GM18868 (cell line): Measurements from ENCODE around the gene GIMAP8.

Source experiments
- ATAC-seq: cut with Tn5 transposase; IDR thresholded peaks from one replicate; pipeline ENCODE4 v1.9.1; 2021; ENCODE audit warnings: mild to moderate bottlenecking, moderate library complexity; ENCODE audit not compliant: unreplicated experiment

GIMAP8 gene

DNA sequence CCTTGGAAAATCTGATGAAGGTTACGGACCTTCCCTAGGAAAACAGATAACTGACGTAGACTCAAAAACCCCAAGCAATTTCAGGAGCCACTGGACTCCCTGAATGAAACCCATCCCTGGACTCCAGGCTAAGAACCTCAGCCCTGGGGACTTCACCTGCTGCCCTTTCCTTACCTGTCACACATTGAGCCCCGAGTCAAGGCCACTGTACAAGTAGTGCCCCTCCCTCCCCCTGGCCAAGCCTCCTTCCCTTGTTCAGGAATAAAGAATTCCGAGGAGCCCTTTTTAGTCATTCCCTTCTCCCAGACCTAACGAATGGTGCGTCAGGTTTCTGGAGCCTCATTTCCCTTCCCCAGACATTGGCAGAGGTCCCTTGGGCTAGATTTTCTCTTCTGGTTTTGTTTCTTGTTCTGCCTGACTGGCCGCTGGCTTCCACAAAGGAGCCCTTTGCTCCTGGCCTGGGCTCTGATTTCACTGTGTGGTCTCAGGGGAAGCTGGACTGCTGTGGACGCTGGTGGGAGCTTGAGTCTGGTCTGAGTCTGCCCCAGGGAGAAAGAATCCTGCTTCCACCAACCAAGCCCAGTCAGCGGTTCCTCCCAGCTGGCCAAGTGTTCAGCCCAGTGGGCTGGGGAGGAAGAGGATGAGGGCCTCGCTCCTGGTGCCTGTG, 39.6 kb upstream of the GIMAP8 start:
- no peak for ATAC-seq

DNA sequence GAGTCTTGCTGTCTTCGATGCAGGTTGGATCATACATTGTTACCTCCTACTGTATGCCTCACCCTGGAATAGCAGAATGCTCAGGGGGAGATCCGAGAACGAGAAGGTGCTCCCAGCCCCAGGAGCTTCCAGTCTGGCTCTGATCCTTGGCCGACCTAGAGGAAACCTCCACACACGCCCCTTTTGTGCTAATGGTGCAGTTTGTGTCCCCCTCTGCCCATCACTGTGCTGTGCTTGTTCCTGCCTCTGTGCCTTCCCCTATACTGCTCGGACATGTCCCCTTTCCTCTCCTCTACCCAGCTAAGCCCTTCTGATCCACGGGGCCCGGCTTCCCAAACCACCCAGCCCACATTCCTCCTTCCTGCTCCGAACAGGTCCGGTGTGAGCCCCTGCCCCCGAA, 38.8 kb upstream of the GIMAP8 start:
- no peak for ATAC-seq

DNA sequence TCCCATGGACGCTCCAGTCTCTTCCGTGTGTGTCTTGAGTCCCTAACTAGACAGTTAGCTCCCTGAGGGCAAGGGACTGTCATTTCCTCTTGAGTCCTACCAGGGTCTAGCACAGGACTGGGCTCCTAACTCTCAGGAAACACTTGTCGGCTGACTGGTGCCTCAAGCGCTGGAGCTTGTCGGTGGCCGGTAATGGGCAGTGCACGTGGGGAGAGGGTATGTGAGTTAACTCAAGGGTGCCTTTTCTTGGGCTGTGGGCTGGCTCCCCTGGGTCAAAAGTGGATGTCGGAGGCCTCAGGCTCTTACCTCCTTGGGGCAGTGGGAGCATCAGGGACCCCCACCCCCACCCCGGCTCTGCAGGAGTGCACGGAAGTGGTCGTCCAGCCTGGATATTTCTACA, 38.4 kb upstream of the GIMAP8 start:
- ATAC-seq: no peak

DNA sequence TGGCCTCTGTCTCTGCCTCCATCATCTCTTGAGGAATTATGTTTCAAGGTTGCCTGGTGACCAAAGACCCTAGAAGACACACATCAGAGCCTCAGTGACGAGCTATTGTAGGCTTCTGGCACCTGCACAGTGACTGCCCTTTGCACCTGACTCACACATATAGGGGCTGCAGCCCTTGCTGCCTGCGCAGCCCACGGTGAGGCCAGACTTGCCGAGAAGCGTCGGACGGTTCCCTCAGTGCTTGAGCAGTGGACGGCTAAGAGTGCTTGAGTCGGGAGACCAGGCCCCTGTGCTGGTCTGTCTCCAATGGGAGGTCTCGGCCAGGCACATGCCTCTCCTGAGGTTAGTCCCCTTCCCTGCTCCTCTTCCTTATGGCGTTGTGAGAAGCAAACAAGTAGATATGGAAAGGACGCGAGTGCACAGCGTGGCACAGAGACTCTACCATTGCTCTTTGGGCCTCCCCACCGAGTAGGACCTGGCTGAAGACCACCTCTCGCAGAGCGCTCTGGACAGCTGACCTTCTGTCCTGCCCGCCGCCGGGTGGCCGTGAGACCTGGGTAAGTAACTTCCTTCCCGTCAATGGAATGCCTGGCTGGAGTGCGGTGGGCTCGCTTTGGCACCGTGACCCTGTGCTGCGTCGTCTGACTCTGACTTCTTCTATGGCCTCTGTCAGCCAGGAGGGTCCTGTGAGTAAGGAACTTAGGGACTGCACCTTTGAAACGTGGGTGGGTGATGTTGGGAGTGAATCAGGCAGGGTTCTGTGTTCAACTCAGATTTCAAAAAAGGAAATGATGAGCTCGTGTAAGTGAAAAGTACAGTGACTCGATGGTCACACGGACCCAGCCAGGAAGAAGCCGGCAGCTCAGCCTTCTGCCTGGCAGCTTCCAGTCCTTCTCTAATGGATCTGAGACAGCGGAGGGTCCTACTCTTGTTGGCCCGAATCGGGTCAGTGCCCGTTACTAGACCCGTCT, 37.6 kb upstream of the GIMAP8 start:
- no peak for ATAC-seq

DNA sequence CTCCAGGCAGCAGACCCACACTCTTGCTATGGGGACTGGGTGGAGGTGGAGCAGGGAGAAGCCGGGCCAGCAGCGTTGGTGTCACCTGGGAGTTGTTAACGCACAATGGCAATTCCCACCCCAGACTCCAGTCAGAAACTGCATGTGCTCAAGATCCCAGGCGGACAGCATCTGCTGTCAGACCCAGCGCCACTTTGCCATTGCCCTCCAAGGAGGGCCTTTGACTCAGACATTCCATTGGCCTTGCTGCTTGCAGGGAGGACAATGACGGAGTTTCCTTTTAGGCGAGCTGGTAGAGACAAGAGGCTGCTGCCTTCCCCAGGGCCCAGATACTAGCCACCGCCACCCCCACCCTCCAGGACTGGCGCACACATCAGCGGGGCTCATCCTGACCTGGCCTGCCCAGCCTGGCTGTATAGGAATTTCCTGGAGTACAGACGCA, 36.8 kb upstream of the GIMAP8 start:
- ATAC-seq: no peak

DNA sequence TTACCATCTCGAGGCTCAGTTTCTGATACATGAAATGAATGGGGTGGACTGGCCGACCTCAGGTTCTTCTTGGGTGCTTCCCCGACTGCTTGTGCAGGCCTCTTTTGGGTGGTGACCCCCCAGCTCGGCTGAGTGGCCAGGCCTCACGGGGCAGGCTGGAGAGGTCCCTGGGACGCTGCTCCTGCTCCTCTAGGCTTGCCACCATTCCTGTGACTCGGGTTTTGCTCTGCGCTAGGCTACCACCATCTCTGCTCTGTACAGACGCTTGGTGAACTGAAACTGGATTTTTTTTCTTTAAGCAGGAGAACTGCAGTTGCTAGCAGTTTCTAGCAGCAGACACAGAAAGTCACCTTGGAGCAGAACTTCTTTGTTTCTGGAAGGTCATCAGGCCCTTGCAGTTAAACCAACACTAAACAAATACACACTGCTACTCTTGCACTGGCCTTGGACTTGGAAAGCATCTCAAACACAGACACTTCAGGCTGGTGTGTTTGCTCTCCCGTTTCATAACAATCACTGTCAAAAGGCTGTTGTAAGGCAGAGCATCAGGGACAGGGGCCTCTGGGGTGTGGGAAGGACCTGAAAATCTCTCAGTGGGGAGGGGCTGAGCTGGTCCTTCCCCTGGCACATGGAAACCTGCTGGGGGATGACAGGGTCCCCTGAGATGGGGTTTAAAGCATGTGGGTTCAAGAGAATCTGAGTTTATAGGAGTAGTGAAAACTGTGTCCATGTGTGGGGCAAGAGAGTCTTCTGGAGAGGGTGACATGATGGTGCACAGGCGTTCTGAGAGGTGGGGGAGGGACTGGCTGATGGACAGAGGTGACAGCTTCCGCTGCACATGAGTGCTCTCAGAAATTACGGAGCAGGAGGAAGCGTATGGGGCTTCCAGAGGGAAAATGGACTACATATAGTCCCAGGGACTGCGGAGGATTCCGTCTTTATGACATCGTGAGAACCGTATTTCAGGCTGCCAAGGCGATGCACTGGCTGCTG, 35.0 kb upstream of the GIMAP8 start:
- ATAC-seq: no peak

DNA sequence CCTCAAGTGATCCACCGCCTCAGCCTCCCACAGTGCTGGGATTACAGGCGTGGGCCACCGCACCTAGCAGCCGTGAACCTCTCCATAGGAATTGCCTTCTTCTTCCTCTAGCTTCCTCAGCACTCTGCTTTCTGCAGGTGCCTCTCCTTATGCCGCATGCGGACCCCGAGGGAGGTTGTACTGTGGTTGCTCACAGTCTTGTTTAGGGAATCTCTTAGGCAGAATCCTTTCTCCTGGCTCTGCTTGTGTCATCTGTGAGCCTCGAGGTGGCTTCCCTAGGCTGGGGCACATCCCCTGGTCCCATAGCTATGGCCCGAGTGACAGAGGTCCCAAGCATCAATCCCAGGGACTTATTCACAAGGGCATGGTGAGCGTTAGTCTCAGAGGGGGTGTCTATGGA, 33.2 kb upstream of the GIMAP8 start:
- ATAC-seq: no peak

DNA sequence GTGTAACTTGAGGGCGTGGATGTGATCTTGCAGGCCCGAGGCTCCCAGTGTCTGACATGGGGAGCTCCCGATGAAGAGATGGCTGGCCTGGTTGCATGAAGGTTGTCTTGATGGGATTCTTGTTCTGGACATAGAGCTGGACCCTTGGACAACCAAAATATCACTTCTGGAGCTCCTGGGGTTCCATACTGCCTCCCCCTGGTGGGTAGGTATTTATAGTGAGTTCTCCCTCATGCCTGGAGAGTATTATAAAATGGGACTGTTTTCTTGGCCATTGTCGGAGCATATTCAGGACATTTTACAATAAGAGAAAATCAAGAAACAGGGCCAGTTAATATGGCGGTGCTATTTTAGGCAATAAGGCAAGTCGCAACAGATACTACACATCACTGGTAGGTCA, 32.6 kb upstream of the GIMAP8 start:
- no peak for ATAC-seq

DNA sequence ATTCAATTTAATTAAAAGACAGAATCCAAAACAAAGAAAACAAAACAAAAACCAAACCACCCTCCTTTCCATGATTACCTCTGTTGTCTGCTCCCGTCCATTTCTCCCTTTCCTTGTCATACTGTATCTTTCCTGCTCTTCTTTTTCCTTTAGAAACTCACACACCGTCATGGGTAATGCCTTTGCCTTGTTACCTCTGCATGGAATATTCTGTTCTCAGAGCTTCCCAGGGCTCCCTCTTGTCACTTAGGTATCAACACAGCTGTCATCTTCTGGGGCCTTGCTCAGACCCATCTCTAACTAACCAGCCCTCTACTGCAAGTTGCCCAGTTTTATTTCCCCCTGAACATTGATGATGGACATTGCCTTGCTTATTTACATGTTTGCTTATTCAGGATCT, 30.2 kb upstream of the GIMAP8 start:
- no peak for ATAC-seq

DNA sequence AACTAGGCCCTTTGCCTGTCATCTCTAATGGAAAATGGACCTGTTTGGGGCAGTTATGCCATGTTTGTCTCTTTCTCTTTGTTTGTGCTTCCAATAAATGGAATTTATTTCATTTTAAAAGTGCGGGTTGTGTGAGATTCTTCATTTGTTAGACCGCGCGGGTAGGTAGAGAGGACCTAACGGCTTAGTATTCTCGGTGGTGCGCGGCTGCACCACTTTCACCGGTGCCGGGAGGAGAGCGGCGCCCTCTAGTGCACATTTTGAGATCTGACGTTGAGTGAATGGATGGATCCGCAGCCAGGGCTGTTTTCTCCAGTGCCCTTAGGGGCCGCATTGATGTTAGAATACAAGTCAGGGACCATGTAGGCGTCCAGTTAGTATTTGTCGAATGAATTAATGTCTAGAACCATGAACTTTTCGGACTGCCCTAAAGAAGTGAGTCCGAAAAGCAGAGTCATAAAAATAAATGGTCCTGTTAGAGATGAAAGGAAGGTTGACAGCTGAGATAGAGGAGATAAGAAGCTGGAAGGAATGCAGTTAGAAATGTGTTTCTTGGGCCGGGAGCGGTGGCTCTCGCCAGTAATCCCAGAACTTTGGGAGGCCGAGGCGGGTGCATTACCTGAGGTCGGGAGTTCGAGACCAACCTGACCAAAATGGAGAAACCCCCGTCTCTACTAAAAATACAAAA, 29.3 kb upstream of the GIMAP8 start:
- ATAC-seq: peak; percentile 97

DNA sequence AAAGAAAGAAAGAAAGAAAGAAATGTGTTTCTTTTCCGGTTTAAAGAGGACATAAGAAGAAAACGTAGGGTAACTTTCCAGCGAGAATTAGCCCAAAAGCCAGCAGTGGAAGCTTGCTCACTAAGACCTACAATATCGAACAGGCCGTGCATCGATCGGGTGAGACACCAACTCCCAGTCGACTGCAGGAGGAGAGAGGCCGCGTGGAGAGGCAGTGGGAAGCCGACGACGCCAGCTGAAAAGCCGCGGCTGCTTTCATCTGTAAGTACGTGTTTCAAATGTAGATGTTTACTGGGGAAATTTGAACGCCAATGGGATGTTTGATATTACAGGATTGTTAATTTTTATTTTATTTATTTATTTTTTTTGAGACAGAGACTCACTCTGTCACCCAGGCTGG, 28.6 kb upstream of the GIMAP8 start:
- no peak for ATAC-seq

DNA sequence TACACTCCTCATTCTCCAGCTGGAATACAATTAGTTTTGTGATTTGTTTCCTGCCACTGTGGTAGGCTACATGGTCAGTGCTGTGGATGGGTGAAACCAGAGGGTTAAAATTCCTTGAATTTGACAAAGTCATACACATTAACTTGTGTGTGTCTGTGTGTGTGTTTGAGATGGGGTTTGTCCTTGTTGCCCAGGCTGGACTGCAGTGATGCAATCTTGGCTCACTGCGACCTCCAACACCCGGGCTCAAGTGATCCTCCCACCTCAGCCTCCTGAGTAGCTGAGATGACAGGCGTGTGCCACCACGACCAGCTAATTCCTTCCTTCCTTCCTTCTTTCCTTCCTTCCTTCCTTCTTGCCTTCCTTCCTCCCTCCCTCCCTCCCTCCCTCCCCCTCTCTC, 24.8 kb upstream of the GIMAP8 start:
- no peak for ATAC-seq

DNA sequence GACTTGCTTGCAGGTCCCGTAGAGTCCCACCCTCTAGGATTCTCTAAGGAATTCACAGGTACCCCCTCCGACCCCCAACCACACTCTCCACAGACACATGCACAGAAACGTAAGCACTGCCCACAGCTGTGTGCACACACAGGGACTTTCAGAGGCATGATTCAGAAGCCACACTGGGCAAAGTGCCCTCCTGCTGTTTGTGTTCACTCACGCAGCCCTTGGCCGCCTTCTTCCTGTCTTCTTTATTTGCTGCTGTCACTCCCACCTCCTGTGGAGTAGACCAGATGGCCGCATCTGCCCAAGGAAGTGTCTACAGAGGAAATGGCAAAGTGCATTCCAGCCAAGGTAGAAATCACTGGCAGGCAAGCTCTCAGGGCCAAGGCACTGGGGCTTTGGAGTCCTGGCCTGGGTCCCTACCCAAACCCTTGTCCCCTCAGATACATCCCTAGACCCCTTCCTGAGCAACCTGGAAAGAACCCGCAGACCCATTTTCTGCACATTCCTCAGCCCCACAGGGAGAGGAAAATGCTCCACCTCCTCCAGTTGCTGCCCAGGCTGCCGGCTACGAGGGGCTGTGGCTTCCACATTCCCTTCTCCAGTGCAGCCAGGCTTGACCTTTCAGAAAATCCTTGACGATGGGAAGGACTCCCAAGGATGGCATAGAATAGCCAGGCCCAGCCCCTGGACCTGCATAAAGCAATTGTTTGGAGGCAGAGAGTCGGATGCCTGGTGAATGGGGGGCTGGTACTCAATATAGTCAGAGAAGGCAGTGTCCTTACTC, 21.6 kb upstream of the GIMAP8 start:
- ATAC-seq: peak; percentile 68

DNA sequence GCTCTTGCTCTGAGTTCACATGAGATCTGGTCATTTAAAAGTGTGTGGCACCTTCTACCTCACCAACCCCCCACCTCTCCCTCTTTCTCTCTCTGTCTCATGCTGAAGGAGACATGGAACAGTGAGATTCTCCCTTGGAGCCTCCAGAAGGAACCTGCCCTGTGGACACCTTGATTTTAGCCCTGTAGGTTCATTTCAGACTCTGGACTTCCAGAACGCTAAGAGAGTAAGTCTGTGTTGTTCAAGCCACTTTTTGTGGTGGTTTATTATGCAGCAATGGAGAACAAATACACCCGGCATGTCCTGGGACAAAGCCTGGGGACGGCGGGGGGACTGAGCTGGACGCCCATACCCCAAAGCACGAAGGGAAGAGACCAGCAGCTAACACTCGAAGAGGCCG, 20.7 kb upstream of the GIMAP8 start:
- no peak for ATAC-seq

DNA sequence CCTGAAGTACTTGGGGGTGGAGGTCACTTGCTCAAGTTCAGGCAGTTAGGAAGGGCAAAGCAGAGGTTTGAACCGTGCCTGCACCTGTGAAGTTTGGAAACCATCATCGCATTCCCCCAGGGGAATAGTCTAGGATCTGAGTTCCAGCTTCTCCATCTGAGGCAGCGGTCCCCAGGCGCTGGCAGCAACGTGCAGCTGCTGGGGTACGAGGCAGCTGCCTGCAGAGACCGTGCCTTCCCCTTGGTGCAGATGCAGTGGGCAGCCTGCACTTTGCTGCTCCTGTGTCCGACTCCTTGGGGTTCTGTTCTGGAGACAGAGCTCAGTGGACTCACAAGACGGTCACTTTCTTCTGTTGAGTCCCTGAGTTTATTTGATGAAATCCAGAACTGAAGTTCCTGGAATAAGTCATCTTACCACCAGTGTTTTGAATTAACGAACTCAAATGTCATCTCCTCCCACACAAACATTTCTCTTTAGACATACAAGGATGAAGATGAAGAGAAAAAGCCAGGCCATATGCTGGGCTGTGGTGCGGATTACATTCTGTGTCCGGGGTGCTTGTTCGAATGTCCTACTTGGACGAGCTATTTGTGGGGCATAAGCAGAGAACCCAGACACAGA, 19.9 kb upstream of the GIMAP8 start:
- no peak for ATAC-seq

DNA sequence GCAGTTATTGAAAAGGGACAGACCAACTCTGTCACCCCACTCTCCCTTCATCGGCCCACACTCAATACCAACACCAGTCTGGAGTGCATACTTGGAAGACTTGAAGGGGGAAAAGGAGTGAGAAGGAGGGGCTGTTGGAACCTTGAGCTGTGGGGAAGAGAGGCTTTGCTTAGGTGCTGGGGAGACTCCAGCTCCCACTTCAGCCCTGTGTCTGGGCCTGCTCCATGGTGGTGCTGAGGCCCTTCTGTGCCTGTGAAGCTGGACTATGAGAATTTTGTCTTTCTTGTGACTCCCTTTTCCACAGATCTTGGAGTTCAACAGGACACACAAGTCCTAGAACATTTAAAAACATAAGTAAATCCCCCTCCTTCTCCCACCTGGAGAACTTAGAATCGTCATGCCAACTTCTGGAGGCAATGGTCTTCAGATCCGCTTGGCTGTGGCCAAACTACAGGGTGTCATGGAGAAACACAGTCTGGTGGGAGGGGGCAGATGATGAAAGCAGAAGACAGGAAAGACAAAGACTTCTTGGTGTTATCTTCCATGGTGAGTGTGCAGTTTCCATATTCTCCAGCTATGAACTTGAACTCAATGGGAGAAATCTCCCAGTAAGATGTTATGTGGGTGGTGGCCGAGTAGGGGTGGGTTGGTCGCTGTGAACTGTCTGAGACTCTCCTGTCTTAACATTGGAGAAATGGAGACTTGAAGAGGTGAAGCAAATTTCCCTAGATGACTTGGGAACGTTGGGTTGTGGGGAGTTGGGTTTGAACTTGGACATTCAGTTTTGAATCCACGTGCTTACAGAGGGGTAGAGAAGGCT, 18.4 kb upstream of the GIMAP8 start:
- no peak for ATAC-seq

DNA sequence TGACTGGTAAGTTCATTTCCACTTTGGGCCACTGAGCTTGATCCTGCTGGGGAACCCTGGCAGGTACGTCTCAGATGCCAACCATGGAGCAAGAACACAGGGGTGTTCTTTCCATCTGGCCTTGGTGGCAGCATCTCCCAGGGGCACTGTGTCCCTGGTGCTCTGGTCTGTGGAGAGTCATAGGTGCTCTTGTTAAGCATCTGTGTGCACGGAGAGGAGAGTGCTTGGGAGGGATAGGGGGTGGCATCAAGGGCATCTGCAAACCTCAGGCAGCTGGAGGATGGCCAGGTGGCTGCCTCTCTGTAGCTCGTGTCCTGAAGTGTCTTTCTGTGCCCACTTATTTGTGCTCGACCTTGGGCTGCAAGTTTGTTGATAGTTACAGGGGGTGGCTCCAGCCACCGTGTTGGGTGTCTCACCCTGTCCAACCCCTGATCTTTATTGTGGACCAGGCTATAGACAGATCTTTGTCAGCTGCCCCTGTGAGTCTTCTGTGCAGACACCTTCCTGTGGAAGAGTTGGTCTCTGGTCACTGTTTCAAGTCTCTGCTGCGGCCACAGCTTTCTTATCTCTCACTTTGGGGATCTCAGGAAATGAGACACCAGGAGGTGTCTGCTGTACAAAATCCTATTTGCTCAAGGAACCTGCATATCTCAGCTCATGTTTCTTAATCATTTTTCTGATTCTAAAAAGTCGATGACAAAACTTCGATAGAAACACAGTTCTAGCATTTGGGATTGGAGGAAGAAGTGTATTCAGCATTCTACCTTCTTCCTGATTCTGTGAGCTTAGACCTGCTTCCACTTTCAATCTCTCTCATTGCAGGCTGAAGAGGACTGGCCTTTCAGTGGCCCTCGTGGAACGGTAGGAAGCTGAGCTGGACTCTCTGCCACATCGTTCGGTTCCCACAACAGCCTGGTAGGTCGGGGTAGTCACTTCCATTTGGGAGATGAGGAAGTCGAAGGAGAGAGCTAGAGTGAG, 17.2 kb upstream of the GIMAP8 start:
- peak; percentile 30 for ATAC-seq
